ENCODE measurements around the gene MINDY3.

The MINDY3 gene

GRCh38 chr10:15813415-15813814 lies 46.9 kb downstream of the MINDY3 start (continued):
- TF ChIP-seq PRDM10 (tag by site-specific recombination; IDR thresholded peaks at IDR 0.05) (no peak; the same call in 1 of the 2 replicates), ZNF660 (tag by site-specific recombination; IDR thresholded peaks at IDR 0.05) (0 out of 2 replicates have a peak, but pooled peaks have one; percentile 52), ZNF626 (tag by site-specific recombination; IDR thresholded peaks at IDR 0.05) (0 out of 2 replicates have a peak, but pooled peaks have one; percentile 65), ZNF19 (tag by site-specific recombination; IDR thresholded peaks at IDR 0.05; ENCODE audit: low read depth) (no peak), ZNF366 (tag by site-specific recombination; conservative IDR thresholded peaks at IDR 0.05) (no peak), ZXDB (tag by site-specific recombination; IDR thresholded peaks at IDR 0.05) (peak; percentile 41), OVOL3 (tag by site-specific recombination; IDR thresholded peaks at IDR 0.05) (no peak), ZNF830 (tag by site-specific recombination; IDR thresholded peaks at IDR 0.05; ENCODE audit: low read depth) (0 out of 2 replicates have a peak, but pooled peaks have one; percentile 28)
- TF ChIP-seq, protein P1, sequence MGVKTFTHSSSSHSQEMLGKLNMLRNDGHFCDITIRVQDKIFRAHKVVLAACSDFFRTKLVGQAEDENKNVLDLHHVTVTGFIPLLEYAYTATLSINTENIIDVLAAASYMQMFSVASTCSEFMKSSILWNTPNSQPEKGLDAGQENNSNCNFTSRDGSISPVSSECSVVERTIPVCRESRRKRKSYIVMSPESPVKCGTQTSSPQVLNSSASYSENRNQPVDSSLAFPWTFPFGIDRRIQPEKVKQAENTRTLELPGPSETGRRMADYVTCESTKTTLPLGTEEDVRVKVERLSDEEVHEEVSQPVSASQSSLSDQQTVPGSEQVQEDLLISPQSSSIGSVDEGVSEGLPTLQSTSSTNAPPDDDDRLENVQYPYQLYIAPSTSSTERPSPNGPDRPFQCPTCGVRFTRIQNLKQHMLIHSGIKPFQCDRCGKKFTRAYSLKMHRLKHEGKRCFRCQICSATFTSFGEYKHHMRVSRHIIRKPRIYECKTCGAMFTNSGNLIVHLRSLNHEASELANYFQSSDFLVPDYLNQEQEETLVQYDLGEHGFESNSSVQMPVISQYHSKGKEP (tag by site-specific recombination; IDR thresholded peaks at IDR 0.05): peak; percentile 92
- TF ChIP-seq, protein P2, sequence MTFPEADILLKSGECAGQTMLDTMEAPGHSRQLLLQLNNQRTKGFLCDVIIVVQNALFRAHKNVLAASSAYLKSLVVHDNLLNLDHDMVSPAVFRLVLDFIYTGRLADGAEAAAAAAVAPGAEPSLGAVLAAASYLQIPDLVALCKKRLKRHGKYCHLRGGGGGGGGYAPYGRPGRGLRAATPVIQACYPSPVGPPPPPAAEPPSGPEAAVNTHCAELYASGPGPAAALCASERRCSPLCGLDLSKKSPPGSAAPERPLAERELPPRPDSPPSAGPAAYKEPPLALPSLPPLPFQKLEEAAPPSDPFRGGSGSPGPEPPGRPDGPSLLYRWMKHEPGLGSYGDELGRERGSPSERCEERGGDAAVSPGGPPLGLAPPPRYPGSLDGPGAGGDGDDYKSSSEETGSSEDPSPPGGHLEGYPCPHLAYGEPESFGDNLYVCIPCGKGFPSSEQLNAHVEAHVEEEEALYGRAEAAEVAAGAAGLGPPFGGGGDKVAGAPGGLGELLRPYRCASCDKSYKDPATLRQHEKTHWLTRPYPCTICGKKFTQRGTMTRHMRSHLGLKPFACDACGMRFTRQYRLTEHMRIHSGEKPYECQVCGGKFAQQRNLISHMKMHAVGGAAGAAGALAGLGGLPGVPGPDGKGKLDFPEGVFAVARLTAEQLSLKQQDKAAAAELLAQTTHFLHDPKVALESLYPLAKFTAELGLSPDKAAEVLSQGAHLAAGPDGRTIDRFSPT (tag by site-specific recombination; IDR thresholded peaks at IDR 0.05): 0 out of 2 replicates have a peak, but pooled peaks have one; percentile 12

DNA sequence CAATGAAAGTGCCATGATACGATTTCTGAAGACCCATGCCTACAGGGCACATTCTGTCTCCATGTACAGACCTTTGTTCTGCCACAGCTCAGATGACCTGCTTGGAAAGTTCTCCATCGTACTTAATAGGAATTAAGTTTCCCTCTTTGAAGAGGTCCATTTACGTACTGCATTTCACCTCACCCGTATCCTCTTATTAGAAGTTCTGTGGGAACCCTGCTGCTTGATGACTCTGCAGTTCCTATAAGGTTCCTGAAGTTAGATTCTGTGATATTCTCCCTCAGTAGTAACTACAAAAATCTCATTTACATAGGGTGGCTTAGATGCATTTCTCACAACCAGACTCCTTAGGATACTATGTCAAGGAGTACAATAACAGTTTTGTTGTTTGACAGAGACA lies 50.9 kb downstream of the MINDY3 start:
- CTCF ChIA-PET: interaction anchor here (1.0 kb wide), 1 partner anchor 355 kb away, joined by 3 read pairs; no protein-coding TSS in a partner anchor
- Histone ChIP-seq H3K36me3 (ENCODE audit: control insufficient read depth in 2 of 2, insufficient read depth in 1 of 2, low read length in 2 of 2) (peaks cover 0 to 4% of the 10 kb centered on the region in 2 experiments; a peak in 1 of 3 replicates), H3K4me1 (ENCODE audit: control insufficient read depth, insufficient read depth, low read length) (peaks cover 35% of the 10 kb centered on the region), H3K27ac (ENCODE audit: extremely low read depth, low read depth, low read length) (no peak overlapping the region), H3K4me3 (ENCODE audit: low read depth, low read length) (no peak overlapping the region), H3K9me3 (ENCODE audit: control insufficient read depth, insufficient read depth, low read depth, low read length) (no peaks in the 10 kb centered on the region)
- POLR2A ChIA-PET: no interaction called here
- TF ChIP-seq ZNF521 (tag by site-specific recombination; IDR thresholded peaks at IDR 0.05) (no peak), ZNF362 (tag by site-specific recombination; IDR thresholded peaks at IDR 0.05) (no peak), ZIC2 (tag by site-specific recombination; IDR thresholded peaks at IDR 0.05) (no peak), ZNF600 (tag by site-specific recombination; IDR thresholded peaks at IDR 0.05) (peak; percentile 79), ZFP3 (tag by site-specific recombination; IDR thresholded peaks at IDR 0.05; ENCODE audit: low read depth) (no peak), ZNF354C (tag by site-specific recombination; IDR thresholded peaks at IDR 0.05; ENCODE audit: borderline replicate concordance, low read depth) (no peak), ZNF174 (tag by site-specific recombination; IDR thresholded peaks at IDR 0.05) (no peak)
- TF ChIP-seq, protein P3, sequence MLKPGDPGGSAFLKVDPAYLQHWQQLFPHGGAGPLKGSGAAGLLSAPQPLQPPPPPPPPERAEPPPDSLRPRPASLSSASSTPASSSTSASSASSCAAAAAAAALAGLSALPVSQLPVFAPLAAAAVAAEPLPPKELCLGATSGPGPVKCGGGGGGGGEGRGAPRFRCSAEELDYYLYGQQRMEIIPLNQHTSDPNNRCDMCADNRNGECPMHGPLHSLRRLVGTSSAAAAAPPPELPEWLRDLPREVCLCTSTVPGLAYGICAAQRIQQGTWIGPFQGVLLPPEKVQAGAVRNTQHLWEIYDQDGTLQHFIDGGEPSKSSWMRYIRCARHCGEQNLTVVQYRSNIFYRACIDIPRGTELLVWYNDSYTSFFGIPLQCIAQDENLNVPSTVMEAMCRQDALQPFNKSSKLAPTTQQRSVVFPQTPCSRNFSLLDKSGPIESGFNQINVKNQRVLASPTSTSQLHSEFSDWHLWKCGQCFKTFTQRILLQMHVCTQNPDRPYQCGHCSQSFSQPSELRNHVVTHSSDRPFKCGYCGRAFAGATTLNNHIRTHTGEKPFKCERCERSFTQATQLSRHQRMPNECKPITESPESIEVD (tag by site-specific recombination; IDR thresholded peaks at IDR 0.05): peak; percentile 84
- TF ChIP-seq, protein P4, sequence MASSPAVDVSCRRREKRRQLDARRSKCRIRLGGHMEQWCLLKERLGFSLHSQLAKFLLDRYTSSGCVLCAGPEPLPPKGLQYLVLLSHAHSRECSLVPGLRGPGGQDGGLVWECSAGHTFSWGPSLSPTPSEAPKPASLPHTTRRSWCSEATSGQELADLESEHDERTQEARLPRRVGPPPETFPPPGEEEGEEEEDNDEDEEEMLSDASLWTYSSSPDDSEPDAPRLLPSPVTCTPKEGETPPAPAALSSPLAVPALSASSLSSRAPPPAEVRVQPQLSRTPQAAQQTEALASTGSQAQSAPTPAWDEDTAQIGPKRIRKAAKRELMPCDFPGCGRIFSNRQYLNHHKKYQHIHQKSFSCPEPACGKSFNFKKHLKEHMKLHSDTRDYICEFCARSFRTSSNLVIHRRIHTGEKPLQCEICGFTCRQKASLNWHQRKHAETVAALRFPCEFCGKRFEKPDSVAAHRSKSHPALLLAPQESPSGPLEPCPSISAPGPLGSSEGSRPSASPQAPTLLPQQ (tag by site-specific recombination; IDR thresholded peaks at IDR 0.05): no peak
- TF ChIP-seq, protein P5, sequence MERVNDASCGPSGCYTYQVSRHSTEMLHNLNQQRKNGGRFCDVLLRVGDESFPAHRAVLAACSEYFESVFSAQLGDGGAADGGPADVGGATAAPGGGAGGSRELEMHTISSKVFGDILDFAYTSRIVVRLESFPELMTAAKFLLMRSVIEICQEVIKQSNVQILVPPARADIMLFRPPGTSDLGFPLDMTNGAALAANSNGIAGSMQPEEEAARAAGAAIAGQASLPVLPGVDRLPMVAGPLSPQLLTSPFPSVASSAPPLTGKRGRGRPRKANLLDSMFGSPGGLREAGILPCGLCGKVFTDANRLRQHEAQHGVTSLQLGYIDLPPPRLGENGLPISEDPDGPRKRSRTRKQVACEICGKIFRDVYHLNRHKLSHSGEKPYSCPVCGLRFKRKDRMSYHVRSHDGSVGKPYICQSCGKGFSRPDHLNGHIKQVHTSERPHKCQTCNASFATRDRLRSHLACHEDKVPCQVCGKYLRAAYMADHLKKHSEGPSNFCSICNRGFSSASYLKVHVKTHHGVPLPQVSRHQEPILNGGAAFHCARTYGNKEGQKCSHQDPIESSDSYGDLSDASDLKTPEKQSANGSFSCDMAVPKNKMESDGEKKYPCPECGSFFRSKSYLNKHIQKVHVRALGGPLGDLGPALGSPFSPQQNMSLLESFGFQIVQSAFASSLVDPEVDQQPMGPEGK (tag by site-specific recombination; IDR thresholded peaks at IDR 0.05): no peak

Data from HEK293 (cell line).